ENCODE measurements around the gene ATP1B1. TPM values are rescaled to one million over a fixed set of nuclear protein-coding genes. Genes with fewer than 3 reads are reported as not detected.

The ATP1B1 gene
- total RNA-seq, 1 experiment from 2014 or later = 48.6 TPM

DNA sequence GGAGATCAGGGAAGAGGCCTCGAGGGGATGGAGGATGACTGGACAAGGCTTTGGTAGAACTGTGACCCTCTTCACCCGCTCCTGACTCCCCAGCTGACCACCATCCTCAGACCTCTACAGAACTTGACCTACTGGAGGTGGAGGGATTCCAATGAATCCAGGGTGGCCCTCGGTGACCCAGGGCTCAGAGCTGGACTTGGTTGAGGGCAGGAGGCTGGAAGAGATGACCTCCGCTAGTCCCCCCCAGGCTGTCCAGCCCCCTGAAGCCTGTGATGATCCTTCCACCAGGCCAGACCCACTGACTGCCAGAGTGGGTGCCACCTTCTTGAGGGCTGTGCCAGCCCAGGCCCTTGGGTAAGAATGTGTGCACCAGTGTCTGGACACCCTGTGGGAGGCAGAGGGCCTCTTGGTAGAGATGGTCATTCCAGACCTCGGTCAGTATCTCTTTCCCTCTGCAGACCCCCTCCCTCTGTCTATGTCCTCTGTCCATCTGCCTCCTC, 44.9 kb downstream of the ATP1B1 start:
- H3K27ac ChIP-seq (ENCODE audit: low read depth, low read length) = no peak overlapping the region
- no TSS peak for BruUV-seq (replicated peaks)

More for the DNA sequence above, 44.9 kb downstream of the ATP1B1 start:
- ATAC-seq (no peak), DNase-seq (ENCODE audit: low read depth, low spot score) (no peak)
- intact Hi-C loops (cut with micrococcal nuclease) = no loop called here
- peaks cover 7 to 15% of the 10 kb centered on the region in 2 experiments; a peak in 3 of 4 replicates for H3K4me1 ChIP-seq (ENCODE audit: control insufficient read depth in 1 of 2, insufficient read depth in 2 of 2, low read length in 2 of 2)
- ChIA-PET RAD21 (ENCODE audit: low non-redundant PET in 1 of 2, low total read pairs in 2 of 2, uncharacterized antibody in 2 of 2, unreplicated experiment in 2 of 2) (no interaction called here), POLR2A (no interaction called here), CTCF (interaction anchor here (1.0 kb wide), 1 partner anchor 548 kb away, joined by 3 read pairs; no protein-coding TSS in a partner anchor)
- TF ChIP-seq SP1 (IDR thresholded peaks at IDR 0.05; ENCODE audit: low read depth) (no peak), ZFX (IDR thresholded peaks at IDR 0.05) (no peak), EZH2phosphoT487 (IDR thresholded peaks at IDR 0.05; ENCODE audit: borderline replicate concordance) (no peak), EGR1 (IDR thresholded peaks at IDR 0.05; ENCODE audit: low read depth) (no peak), RAD21 (IDR thresholded peaks at IDR 0.05; ENCODE audit: low read depth) (no peak), ZNF274 (IDR thresholded peaks at IDR 0.05; ENCODE audit: low read depth, low read length) (no peak), TCF7L2 (IDR thresholded peaks at IDR 0.05; ENCODE audit: borderline replicate concordance, extremely low read depth, insufficient read depth, insufficient read length) (no peak), JUND (IDR thresholded peaks at IDR 0.05) (no peak), POLR2A (IDR thresholded peaks at IDR 0.05; ENCODE audit: borderline replicate concordance, extremely low read depth, insufficient read depth, insufficient read length) (no peak), YY1 (IDR thresholded peaks at IDR 0.05; ENCODE audit: extremely low read depth, insufficient replicate concordance, low read depth, low read length) (no peak), POLR2AphosphoS5 (IDR thresholded peaks at IDR 0.05; ENCODE audit: low read depth, low read length) (no peak), SIN3A (IDR thresholded peaks at IDR 0.05; ENCODE audit: low read depth) (no peak), SRF (IDR thresholded peaks at IDR 0.05; ENCODE audit: low read depth) (no peak), FOSL1 (IDR thresholded peaks at IDR 0.05; ENCODE audit: low read depth) (no peak)
- TF ChIP-seq, protein P1, sequence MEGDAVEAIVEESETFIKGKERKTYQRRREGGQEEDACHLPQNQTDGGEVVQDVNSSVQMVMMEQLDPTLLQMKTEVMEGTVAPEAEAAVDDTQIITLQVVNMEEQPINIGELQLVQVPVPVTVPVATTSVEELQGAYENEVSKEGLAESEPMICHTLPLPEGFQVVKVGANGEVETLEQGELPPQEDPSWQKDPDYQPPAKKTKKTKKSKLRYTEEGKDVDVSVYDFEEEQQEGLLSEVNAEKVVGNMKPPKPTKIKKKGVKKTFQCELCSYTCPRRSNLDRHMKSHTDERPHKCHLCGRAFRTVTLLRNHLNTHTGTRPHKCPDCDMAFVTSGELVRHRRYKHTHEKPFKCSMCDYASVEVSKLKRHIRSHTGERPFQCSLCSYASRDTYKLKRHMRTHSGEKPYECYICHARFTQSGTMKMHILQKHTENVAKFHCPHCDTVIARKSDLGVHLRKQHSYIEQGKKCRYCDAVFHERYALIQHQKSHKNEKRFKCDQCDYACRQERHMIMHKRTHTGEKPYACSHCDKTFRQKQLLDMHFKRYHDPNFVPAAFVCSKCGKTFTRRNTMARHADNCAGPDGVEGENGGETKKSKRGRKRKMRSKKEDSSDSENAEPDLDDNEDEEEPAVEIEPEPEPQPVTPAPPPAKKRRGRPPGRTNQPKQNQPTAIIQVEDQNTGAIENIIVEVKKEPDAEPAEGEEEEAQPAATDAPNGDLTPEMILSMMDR (IDR thresholded peaks at IDR 0.05 in 2 of 3, conservative IDR thresholded peaks at IDR 0.05 in 1 of 3; ENCODE audit: borderline replicate concordance in 1 of 3, insufficient read depth in 1 of 3, low read depth in 2 of 3, low read length in 2 of 3) = no peak
- TF ChIP-seq, protein P2, sequence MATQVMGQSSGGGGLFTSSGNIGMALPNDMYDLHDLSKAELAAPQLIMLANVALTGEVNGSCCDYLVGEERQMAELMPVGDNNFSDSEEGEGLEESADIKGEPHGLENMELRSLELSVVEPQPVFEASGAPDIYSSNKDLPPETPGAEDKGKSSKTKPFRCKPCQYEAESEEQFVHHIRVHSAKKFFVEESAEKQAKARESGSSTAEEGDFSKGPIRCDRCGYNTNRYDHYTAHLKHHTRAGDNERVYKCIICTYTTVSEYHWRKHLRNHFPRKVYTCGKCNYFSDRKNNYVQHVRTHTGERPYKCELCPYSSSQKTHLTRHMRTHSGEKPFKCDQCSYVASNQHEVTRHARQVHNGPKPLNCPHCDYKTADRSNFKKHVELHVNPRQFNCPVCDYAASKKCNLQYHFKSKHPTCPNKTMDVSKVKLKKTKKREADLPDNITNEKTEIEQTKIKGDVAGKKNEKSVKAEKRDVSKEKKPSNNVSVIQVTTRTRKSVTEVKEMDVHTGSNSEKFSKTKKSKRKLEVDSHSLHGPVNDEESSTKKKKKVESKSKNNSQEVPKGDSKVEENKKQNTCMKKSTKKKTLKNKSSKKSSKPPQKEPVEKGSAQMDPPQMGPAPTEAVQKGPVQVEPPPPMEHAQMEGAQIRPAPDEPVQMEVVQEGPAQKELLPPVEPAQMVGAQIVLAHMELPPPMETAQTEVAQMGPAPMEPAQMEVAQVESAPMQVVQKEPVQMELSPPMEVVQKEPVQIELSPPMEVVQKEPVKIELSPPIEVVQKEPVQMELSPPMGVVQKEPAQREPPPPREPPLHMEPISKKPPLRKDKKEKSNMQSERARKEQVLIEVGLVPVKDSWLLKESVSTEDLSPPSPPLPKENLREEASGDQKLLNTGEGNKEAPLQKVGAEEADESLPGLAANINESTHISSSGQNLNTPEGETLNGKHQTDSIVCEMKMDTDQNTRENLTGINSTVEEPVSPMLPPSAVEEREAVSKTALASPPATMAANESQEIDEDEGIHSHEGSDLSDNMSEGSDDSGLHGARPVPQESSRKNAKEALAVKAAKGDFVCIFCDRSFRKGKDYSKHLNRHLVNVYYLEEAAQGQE (IDR thresholded peaks at IDR 0.05; ENCODE audit: low read depth) = no peak
- TF ChIP-seq, protein P3, sequence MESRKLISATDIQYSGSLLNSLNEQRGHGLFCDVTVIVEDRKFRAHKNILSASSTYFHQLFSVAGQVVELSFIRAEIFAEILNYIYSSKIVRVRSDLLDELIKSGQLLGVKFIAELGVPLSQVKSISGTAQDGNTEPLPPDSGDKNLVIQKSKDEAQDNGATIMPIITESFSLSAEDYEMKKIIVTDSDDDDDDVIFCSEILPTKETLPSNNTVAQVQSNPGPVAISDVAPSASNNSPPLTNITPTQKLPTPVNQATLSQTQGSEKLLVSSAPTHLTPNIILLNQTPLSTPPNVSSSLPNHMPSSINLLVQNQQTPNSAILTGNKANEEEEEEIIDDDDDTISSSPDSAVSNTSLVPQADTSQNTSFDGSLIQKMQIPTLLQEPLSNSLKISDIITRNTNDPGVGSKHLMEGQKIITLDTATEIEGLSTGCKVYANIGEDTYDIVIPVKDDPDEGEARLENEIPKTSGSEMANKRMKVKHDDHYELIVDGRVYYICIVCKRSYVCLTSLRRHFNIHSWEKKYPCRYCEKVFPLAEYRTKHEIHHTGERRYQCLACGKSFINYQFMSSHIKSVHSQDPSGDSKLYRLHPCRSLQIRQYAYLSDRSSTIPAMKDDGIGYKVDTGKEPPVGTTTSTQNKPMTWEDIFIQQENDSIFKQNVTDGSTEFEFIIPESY (IDR thresholded peaks at IDR 0.05; ENCODE audit: extremely low read depth, insufficient replicate concordance, low read length) = no peak
- TF ChIP-seq, protein P4, sequence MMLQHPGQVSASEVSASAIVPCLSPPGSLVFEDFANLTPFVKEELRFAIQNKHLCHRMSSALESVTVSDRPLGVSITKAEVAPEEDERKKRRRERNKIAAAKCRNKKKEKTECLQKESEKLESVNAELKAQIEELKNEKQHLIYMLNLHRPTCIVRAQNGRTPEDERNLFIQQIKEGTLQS (IDR thresholded peaks at IDR 0.05) = no peak
- TF ChIP-seq, protein P5, sequence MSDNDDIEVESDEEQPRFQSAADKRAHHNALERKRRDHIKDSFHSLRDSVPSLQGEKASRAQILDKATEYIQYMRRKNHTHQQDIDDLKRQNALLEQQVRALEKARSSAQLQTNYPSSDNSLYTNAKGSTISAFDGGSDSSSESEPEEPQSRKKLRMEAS (IDR thresholded peaks at IDR 0.05) = no peak
- H3K9me2 ChIP-seq (ENCODE audit: insufficient read depth) = no peaks in the 10 kb centered on the region
- H4K20me1 ChIP-seq (ENCODE audit: insufficient read depth) = no peaks in the 10 kb centered on the region
- H3K4me3 ChIP-seq (replicated peaks in 1 of 2; ENCODE audit: low read depth in 1 of 2, low read length in 2 of 2) = no peak overlapping the region
- no peaks in the 10 kb centered on the region for H3K36me3 ChIP-seq (ENCODE audit: control insufficient read depth in 1 of 2, insufficient read depth in 2 of 2, low read length in 2 of 2)
- H3K27me3 ChIP-seq (ENCODE audit: insufficient read depth, low read length) = no peaks in the 10 kb centered on the region
- no peaks in the 10 kb centered on the region for H3K9me3 ChIP-seq (ENCODE audit: control insufficient read depth in 1 of 2, insufficient read depth in 1 of 2, low read depth in 1 of 2, low read length in 2 of 2)
- no peak overlapping the region for H3K4me2 ChIP-seq (ENCODE audit: low read length)
- no peak overlapping the region for H2AFZ ChIP-seq (ENCODE audit: low read depth, low read length, poor library complexity, severe bottlenecking)
- H3K9ac ChIP-seq (ENCODE audit: low read length) = no peak overlapping the region
- no peaks in the 10 kb centered on the region for H3K79me2 ChIP-seq (ENCODE audit: insufficient read depth, low read length)
